SH-SY5Y (cell line): Measurements from ENCODE around the gene LETM1.

ENCODE experiments used
- GATA2 ChIP-seq: IDR thresholded peaks from 2 replicates; pipeline ENCODE4 v1.6.1; 2011; ENCODE audit warnings: mild to moderate bottlenecking, low read depth, low read length
- GATA3 ChIP-seq: IDR thresholded peaks from 2 replicates; pipeline ENCODE4 v1.6.1; 2011; ENCODE audit warnings: low read depth, mild to moderate bottlenecking, low read length, moderate library complexity

DNA sequence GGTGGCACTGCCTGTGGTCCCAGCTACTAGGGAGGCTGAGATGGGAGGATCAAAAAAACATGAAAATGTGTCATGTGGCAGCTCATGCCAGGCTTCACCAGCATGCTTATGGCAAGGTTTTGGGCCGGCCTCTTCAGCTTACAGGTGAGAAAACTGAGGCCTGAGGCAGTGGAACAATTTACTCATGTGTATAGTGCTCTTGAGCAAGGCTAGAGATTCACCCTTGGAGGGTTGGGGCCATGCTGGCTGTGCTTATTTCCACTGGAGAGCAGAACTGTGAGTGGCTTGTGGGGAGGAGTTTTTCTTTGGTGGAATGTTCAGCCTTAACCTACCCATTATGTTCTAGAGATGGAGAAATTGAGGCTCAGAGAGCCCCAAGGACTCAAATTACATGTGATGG, 47.1 kb upstream of the LETM1 start:
- TF ChIP-seq GATA3 (no peak), GATA2 (no peak)
